ENCODE data around the gene EEIG1. TPM values are rescaled to one million over a fixed set of nuclear protein-coding genes. Genes with fewer than 3 reads are reported as not detected.

Gene EEIG1
- polyA plus RNA-seq, 1 experiment = 26.6 TPM

- POLR2A ChIA-PET = no interaction called here
- Histone ChIP-seq H3K4me3 (ENCODE audit: low read depth, low read length) (no peak overlapping the region), H3K36me3 (ENCODE audit: control insufficient read depth, insufficient read depth, low read length) (peaks cover 23% of the 10 kb centered on the region), H3K27me3 (ENCODE audit: control insufficient read depth, insufficient read depth, low read length) (no peaks in the 10 kb centered on the region)
- no peak for DNase-seq (ENCODE audit: low read depth)
- TF ChIP-seq CTCF (IDR thresholded peaks at IDR 0.05; ENCODE audit: insufficient read depth, low read depth, low read length) = no peak
- CTCF ChIA-PET = interaction anchor here (0.9 to 13.3 kb wide), 4 partner anchors 9 to 170 kb away, joined by 3 to 342 read pairs (median 9); no protein-coding TSS in a partner anchor
Observed at GRCh38 chr9:127947841-127948710, 32.7 kb downstream of the EEIG1 start.

GRCh38 chr9:127946728-127947127 is 34.1 kb downstream of the EEIG1 start:
- Histone ChIP-seq H3K4me3 (ENCODE audit: low read depth, low read length) (no peak overlapping the region), H3K27me3 (ENCODE audit: control insufficient read depth, insufficient read depth, low read length) (no peaks in the 10 kb centered on the region), H3K36me3 (ENCODE audit: control insufficient read depth, insufficient read depth, low read length) (peaks cover 31% of the 10 kb centered on the region)
- ChIA-PET CTCF (interaction anchor here (1.6 to 13.3 kb wide), 3 partner anchors 14 to 88 kb away, joined by 5 to 342 read pairs (median 56); partner anchors contain the start of gene EEIG1), POLR2A (no interaction called here)
- no peak for TF ChIP-seq CTCF (IDR thresholded peaks at IDR 0.05; ENCODE audit: insufficient read depth, low read depth, low read length)
- no peak for DNase-seq (ENCODE audit: low read depth)

GRCh38 chr9:127945942-127946341 is 34.8 kb downstream of the EEIG1 start:
- POLR2A ChIA-PET = no interaction called here
- CTCF ChIA-PET = interaction anchor here (1.6 to 13.3 kb wide), 3 partner anchors 15 to 89 kb away, joined by 5 to 342 read pairs (median 56); partner anchors contain the start of gene EEIG1
- no peak overlapping the region for H3K4me3 ChIP-seq (ENCODE audit: low read depth, low read length)
- no peaks in the 10 kb centered on the region for H3K27me3 ChIP-seq (ENCODE audit: control insufficient read depth, insufficient read depth, low read length)
- DNase-seq (ENCODE audit: low read depth) = no peak
- H3K36me3 ChIP-seq (ENCODE audit: control insufficient read depth, insufficient read depth, low read length) = peaks cover 34% of the 10 kb centered on the region
- TF ChIP-seq CTCF (IDR thresholded peaks at IDR 0.05; ENCODE audit: insufficient read depth, low read depth, low read length) = no peak

GRCh38 chr9:127945338-127945737 is 35.5 kb downstream of the EEIG1 start:
- Histone ChIP-seq H3K4me3 (ENCODE audit: low read depth, low read length) (no peak overlapping the region), H3K27me3 (ENCODE audit: control insufficient read depth, insufficient read depth, low read length) (no peaks in the 10 kb centered on the region), H3K36me3 (ENCODE audit: control insufficient read depth, insufficient read depth, low read length) (peaks cover 33% of the 10 kb centered on the region)
- CTCF ChIA-PET = interaction anchor here (6.8 to 13.3 kb wide), 2 partner anchors 16 to 90 kb away, joined by 56 to 342 read pairs; no protein-coding TSS in a partner anchor
- no peak for DNase-seq (ENCODE audit: low read depth)
- TF ChIP-seq CTCF (IDR thresholded peaks at IDR 0.05; ENCODE audit: insufficient read depth, low read depth, low read length) = no peak
- POLR2A ChIA-PET = no interaction called here

GRCh38 chr9:127944586-127945218 is 36.1 kb downstream of the EEIG1 start:
- no peak for TF ChIP-seq CTCF (IDR thresholded peaks at IDR 0.05; ENCODE audit: insufficient read depth, low read depth, low read length)
- POLR2A ChIA-PET = no interaction called here
- Histone ChIP-seq H3K4me3 (ENCODE audit: low read depth, low read length) (no peak overlapping the region), H3K36me3 (ENCODE audit: control insufficient read depth, insufficient read depth, low read length) (peaks cover 32% of the 10 kb centered on the region), H3K27me3 (ENCODE audit: control insufficient read depth, insufficient read depth, low read length) (no peaks in the 10 kb centered on the region)
- CTCF ChIA-PET = interaction anchor here (0.9 to 13.3 kb wide), 19 partner anchors 8 to 184 kb away, joined by 3 to 342 read pairs (median 11); partner anchors contain the start of genes EEIG1, NAIF1 and PIP5KL1
- no peak for DNase-seq (ENCODE audit: low read depth)

All from BJ (cell line).